H1 (cell line): Measurements from ENCODE around the gene PRSS36.

ENCODE experiments used
- SIN3A ChIP-seq, 2 experiments: IDR thresholded peaks in 1 of 2; conservative IDR thresholded peaks in 1 of 2; 2 replicates each; pipeline ENCODE4 v1.6.1; 2011 to 2012; ENCODE audit warnings: low read length in 2 of 2, improper control_type of control experiment in 1 of 2, low read depth in 1 of 2, mild to moderate bottlenecking in 1 of 2
- TF ChIP-seq, protein P1 (sequence below), 3 experiments: IDR thresholded peaks; 1 replicate in 2 of 3; 2 replicates in 1 of 3; pipeline versions ENCODE4 v1.5.1 to v1.6.1; 2011; ENCODE audit warnings: low read length in 3 of 3, mild to moderate bottlenecking in 3 of 3, inconsistent platforms in 2 of 3, low read depth in 1 of 3, moderate library complexity in 1 of 3; ENCODE audit not compliant: insufficient read depth in 1 of 3; ENCODE audit errors: control extremely low read depth in 1 of 3

DNA sequence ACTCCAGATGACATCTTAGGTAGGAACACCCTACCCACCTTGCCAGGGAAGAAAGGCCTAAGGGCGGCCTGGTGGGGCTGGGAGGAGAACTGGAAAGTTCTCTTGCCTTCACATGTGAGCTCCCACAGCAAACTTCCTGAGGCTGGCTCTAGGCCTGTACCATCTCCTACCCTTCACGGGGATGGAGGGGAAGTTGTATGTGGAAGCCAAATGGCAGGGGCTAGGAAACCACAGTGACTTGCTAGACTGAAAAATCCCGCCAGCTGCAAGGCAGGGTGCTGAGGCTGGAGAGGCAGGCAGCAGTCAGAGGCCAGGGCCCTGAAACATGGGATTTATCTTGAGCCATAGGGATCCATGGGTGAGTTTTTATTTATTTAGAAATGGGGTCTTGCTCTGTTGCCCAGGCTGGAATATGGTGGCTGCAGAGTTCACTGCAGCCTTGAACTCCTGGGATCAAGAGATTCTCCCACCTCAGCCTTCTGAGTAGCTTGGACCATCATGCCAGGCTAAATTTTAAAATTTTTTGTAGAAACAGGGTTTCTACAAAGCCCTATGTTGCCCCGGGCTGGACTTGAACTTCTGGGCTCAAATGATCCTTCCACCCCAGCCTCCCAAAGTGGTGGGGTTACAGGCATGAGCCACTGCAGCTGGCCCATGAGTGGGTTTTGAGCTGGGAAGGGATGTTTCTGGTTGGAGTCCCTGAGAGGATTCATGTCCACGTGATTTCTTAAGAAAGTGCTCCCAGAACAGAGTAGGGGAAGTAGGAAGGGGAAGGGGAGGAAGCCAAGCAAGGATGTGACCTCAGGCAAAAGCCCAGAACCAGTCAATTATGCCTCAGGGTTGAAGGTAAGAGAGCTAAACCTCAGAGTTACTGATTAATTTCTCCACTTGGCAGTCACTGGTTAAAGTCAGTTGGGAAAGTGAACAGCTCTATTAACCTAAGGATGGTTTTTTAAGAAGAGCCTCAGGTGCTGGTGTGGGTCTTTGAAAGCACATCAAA is 36.4 kb downstream of the PRSS36 start:
- TF ChIP-seq, protein P1, sequence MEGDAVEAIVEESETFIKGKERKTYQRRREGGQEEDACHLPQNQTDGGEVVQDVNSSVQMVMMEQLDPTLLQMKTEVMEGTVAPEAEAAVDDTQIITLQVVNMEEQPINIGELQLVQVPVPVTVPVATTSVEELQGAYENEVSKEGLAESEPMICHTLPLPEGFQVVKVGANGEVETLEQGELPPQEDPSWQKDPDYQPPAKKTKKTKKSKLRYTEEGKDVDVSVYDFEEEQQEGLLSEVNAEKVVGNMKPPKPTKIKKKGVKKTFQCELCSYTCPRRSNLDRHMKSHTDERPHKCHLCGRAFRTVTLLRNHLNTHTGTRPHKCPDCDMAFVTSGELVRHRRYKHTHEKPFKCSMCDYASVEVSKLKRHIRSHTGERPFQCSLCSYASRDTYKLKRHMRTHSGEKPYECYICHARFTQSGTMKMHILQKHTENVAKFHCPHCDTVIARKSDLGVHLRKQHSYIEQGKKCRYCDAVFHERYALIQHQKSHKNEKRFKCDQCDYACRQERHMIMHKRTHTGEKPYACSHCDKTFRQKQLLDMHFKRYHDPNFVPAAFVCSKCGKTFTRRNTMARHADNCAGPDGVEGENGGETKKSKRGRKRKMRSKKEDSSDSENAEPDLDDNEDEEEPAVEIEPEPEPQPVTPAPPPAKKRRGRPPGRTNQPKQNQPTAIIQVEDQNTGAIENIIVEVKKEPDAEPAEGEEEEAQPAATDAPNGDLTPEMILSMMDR (IDR thresholded peaks at IDR 0.05; ENCODE audit: control extremely low read depth in 1 of 3, insufficient read depth in 1 of 3, low read depth in 1 of 3, low read length in 3 of 3): no peak
- no peak for TF ChIP-seq SIN3A (conservative IDR thresholded peaks at IDR 0.05 in 1 of 2, IDR thresholded peaks at IDR 0.05 in 1 of 2; ENCODE audit: low read depth in 1 of 2, low read length in 2 of 2)
